Gastrocnemius medialis (tissue), 4 donors: ENCODE results near the gene ZBTB47. TPM values are rescaled to one million over a fixed set of nuclear protein-coding genes. Genes with fewer than 3 reads are reported as not detected.

ENCODE experiments used
- ATAC-seq, 2 donors: fragments of 150-250 bp; one replicate each; pipeline ENCODE4 v1.9.1; 2016
- DNase-seq, 2 donors: peaks; one replicate each; pipeline ENCODE4 v3.0.0-alpha.2; 2019
- H3K27ac ChIP-seq, 4 donors: fragments of 200-600 bp; sonication (generic); 1 replicate in 1 of 4; 2 replicates in 3 of 4; pipeline ENCODE4 v1.5.1; 2016 to 2018; ENCODE audit warnings: mild to moderate bottlenecking in 2 of 4, moderate library complexity in 1 of 4
- H3K27me3 ChIP-seq, 3 donors: fragments of 200-600 bp; sonication (generic) in 2 of 3; 1 replicate in 1 of 3; 2 replicates in 2 of 3; pipeline versions ENCODE4 v1.5.1 to v1.6.0; 2016 to 2019; ENCODE audit warnings: mild to moderate bottlenecking in 1 of 3, moderate library complexity in 1 of 3
- H3K36me3 ChIP-seq, 2 donors: fragments of 200-600 bp; sonication (generic) in 1 of 2; one replicate each; pipeline ENCODE4 v1.5.1; 2017 to 2018
- H3K4me1 ChIP-seq, 2 donors: fragments of 200-600 bp; sonication (generic) in 1 of 2; one replicate each; pipeline ENCODE4 v1.5.1; 2016 to 2017; ENCODE audit warnings: mild to moderate bottlenecking in 2 of 2
- H3K4me3 ChIP-seq, 4 donors: fragments of 200-600 bp; sonication (generic) in 3 of 4; 1 replicate in 1 of 4; 2 replicates in 3 of 4; pipeline ENCODE4 v1.5.1; 2016 to 2019; ENCODE audit warnings: mild to moderate bottlenecking in 2 of 4
- H3K9me3 ChIP-seq, 3 donors: fragments of 200-600 bp; sonication (generic) in 2 of 3; 1 replicate in 1 of 3; 2 replicates in 2 of 3; pipeline ENCODE4 v1.5.1; 2016 to 2019
- CTCF ChIP-seq, 5 experiments: fragments of 450-650 bp in 3 of 5; fragments of 200-600 bp in 2 of 5; sonication (generic) in 2 of 5; IDR thresholded peaks in 4 of 5; conservative IDR thresholded peaks in 1 of 5; 1 replicate in 4 of 5; 2 replicates in 1 of 5; pipeline ENCODE4 v1.5.1; 2016 to 2019; ENCODE audit warnings: antibody characterized with exemption in 5 of 5, mild to moderate bottlenecking in 3 of 5, moderate library complexity in 3 of 5
- POLR2A ChIP-seq, 2 donors: fragments of 450-650 bp; IDR thresholded peaks; one replicate each; pipeline ENCODE4 v1.6.1; 2017; ENCODE audit warnings: antibody characterized with exemption in 2 of 2, mild to moderate bottlenecking in 2 of 2, moderate library complexity in 2 of 2
- in situ Hi-C, 4 donors: fragments of 200-750 bp; cut with MboI; loops; one replicate each; pipeline versions ENCODE4 v1.15.0 to v1.8.0; 2017; ENCODE audit warnings: low sequenced_read_pairs in 4 of 4
- intact Hi-C: fragments of 100-400 bp; cut with DNase I; formaldehyde crosslinking; loops from one replicate; pipeline ENCODE4 v1.15.1; 2023; ENCODE audit warnings: low total_unique reads
- total RNA-seq, 4 donors: library from RNA; depleted of rRNA; stranded (reverse); fragments of >200 nt; gene quantifications; one replicate each; pipeline versions ENCODE4 v1.1.0 to v1.2.3, GENCODE V29; 2016

The ZBTB47 gene
- total RNA-seq, 4 donors from 2014 or later, result 141 to 256 (median 167) TPM

DNA sequence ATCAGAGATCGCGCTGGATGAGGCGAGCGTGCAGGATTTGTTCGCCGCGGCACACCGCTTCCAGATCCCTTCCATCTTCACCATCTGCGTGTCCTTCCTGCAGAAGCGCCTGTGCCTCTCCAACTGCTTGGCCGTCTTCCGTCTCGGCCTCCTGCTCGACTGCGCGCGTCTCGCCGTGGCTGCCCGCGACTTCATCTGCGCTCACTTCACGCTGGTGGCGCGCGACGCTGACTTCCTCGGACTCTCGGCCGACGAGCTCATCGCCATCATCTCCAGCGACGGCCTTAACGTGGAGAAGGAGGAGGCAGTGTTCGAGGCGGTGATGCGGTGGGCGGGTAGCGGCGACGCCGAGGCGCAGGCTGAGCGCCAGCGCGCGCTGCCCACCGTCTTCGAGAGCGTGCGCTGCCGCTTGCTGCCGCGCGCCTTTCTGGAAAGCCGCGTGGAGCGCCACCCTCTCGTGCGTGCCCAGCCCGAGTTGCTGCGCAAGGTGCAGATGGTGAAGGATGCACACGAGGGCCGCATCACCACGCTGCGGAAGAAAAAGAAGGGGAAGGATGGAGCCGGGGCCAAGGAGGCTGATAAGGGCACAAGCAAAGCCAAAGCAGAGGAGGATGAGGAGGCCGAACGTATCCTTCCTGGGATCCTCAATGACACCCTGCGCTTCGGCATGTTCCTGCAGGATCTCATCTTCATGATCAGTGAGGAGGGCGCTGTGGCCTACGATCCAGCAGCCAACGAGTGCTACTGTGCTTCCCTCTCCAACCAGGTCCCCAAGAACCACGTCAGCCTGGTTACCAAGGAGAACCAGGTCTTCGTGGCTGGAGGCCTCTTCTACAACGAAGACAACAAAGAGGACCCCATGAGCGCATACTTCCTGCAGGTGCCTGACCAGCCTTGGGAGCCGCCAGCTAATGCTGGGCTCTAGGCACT is 32.7 kb downstream of the ZBTB47 start:
- TF ChIP-seq CTCF (IDR thresholded peaks at IDR 0.05 in 4 of 5, conservative IDR thresholded peaks at IDR 0.05 in 1 of 5) (no peak), POLR2A (IDR thresholded peaks at IDR 0.05) (no peak)
- intact Hi-C loops (loop anchor here (1.0 to 2.0 kb wide), 3 partner anchors 15 to 54 kb away; no protein-coding TSS in a partner anchor), in situ Hi-C loops (no loop called here)
- H3K27me3 ChIP-seq, result no peaks in the 10 kb centered on the region
- H3K4me1 ChIP-seq, result peaks cover 42 to 57% of the 10 kb centered on the region in 2 donors
- H3K9me3 ChIP-seq, result no peaks in the 10 kb centered on the region
- H3K27ac ChIP-seq, result peak overlapping the region; percentile 94 to 100 (median 99)
- ATAC-seq (no peak), DNase-seq (peak in 1 of 2 donors; percentile 50)
- H3K36me3 ChIP-seq, result peaks cover 0 to 29% of the 10 kb centered on the region in 2 donors
- peak overlapping the region; percentile 61 to 82 (median 70) for H3K4me3 ChIP-seq

- in situ Hi-C loops (no loop called here), intact Hi-C loops (no loop called here)
- Histone ChIP-seq H3K4me3 (peak overlapping the region; percentile 61 to 82 (median 70)), H3K4me1 (peaks cover 44 to 57% of the 10 kb centered on the region in 2 donors), H3K9me3 (no peaks in the 10 kb centered on the region), H3K27me3 (no peaks in the 10 kb centered on the region), H3K36me3 (peaks cover 0 to 38% of the 10 kb centered on the region in 2 donors), H3K27ac (peak overlapping the region; percentile 94 to 100 (median 99))
- TF ChIP-seq CTCF (IDR thresholded peaks at IDR 0.05 in 4 of 5, conservative IDR thresholded peaks at IDR 0.05 in 1 of 5) (no peak), POLR2A (IDR thresholded peaks at IDR 0.05) (peak in 1 of 2 donors; percentile 9)
- ATAC-seq (no peak), DNase-seq (peak in 1 of 2 donors; percentile 27)
Measured at GRCh38 chr3:42686832-42687650, 33.5 kb downstream of the ZBTB47 start.

DNA sequence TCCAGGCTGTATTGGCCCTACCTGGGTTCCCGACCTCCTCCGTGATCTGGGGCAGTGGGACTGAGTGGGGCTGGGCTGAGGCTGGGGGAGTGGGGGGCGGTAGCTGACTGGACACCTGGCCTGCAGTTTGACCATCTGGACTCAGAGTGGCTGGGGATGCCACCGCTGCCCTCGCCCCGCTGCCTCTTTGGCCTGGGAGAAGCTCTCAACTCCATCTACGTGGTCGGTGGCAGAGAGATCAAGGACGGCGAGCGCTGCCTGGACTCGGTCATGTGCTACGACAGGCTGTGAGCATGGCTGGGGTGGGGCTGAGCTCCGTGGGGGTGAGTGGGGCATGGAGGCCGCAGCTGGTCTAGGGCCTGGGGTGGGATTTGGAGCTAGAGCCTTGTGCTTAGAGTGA is 34.5 kb downstream of the ZBTB47 start:
- in situ Hi-C loops (no loop called here), intact Hi-C loops (no loop called here)
- ATAC-seq (no peak), DNase-seq (peak; percentile 55 to 69)
- peaks cover 38 to 52% of the 10 kb centered on the region in 2 donors for H3K4me1 ChIP-seq
- peak overlapping the region; percentile 61 to 82 (median 70) for H3K4me3 ChIP-seq
- H3K9me3 ChIP-seq, result no peaks in the 10 kb centered on the region
- TF ChIP-seq CTCF (IDR thresholded peaks at IDR 0.05 in 4 of 5, conservative IDR thresholded peaks at IDR 0.05 in 1 of 5) (no peak), POLR2A (IDR thresholded peaks at IDR 0.05) (peak; percentile 7 to 47)
- peak overlapping the region; percentile 94 to 100 (median 99) for H3K27ac ChIP-seq
- peaks cover 0 to 41% of the 10 kb centered on the region in 2 donors for H3K36me3 ChIP-seq
- no peaks in the 10 kb centered on the region for H3K27me3 ChIP-seq

DNA sequence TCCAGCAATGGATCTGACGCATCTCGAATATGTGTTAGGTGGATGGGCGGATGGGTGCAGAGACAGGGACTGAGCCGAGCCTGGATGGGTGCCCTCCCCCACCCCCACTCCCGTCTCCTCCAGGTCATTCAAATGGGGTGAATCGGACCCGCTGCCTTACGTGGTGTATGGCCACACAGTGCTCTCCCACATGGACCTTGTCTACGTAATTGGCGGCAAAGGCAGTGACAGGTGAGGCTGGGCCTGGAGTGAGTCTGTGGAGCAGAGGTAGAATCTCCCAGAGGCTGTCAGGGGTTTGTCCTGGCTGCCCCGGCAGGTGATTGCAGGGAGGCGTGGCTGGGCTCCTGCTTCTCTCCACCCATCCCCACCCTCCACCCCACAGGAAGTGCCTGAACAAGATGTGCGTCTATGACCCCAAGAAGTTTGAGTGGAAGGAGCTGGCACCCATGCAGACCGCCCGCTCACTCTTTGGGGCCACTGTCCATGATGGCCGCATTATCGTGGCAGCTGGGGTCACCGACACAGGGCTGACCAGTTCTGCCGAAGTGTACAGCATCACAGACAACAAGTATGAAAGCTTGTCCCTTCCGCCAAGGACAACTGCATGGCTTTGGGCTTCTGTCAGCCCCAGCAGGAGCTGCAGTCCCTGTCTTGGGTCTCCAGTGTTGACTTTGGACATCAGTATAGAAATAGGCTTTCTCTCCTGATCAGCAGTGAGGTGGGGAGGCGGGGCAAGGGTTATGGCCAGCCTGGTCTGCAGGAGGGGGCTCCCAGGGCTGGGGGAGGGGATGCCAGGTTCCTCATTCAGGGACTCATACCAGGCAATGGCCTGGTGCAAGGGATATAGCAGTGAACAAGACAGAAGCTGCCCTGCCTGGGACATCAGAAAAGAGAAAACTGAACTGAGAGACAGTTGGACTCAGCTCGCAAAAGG is 35.3 kb downstream of the ZBTB47 start:
- H3K4me1 ChIP-seq, result peaks cover 33 to 46% of the 10 kb centered on the region in 2 donors
- TF ChIP-seq POLR2A (IDR thresholded peaks at IDR 0.05) (peak in 1 of 2 donors; percentile 45), CTCF (IDR thresholded peaks at IDR 0.05 in 4 of 5, conservative IDR thresholded peaks at IDR 0.05 in 1 of 5) (no peak)
- no peak for ATAC-seq

More for the DNA sequence above, 35.3 kb downstream of the ZBTB47 start:
- Histone ChIP-seq H3K9me3 (no peaks in the 10 kb centered on the region), H3K36me3 (peaks cover 0 to 41% of the 10 kb centered on the region in 2 donors), H3K27ac (peak overlapping the region; percentile 94 to 100 (median 99)), H3K4me3 (peak overlapping the region; percentile 61 to 82 (median 70)), H3K27me3 (no peaks in the 10 kb centered on the region)
- in situ Hi-C loops (no loop called here), intact Hi-C loops (no loop called here)
- DNase-seq, result peak in 1 of 2 donors; percentile 54
